HG02623 (cell line): ENCODE measurements around the gene TMC1.
A peak's percentile ranks its signal among the peaks of the same experiment; 100 is the strongest.

ENCODE experiments used
- ATAC-seq: cut with Tn5 transposase; IDR thresholded peaks from one replicate; pipeline ENCODE4 v1.9.1; 2021; ENCODE audit warnings: moderate library complexity; ENCODE audit not compliant: unreplicated experiment

The TMC1 gene

DNA sequence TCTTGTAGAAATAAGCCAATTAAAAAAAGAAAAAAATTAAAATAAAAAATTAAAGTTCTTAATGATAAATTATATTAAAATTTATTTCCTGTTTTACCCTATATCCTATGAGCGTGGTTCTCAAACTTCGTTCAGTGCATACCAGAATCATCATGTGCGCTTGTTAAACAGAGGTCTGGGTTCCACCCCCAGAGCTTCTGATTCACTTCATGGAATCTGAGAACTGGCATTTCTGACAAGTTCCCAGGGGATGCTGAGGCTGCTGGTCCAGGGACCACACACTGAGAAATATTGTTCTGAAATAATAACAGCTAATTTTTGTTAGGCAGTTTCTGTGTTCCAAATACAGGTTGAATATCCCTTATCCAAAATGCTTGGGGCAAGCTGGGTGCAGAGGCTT is 79.3 kb downstream of the TMC1 start:
- ATAC-seq, result no peak

DNA sequence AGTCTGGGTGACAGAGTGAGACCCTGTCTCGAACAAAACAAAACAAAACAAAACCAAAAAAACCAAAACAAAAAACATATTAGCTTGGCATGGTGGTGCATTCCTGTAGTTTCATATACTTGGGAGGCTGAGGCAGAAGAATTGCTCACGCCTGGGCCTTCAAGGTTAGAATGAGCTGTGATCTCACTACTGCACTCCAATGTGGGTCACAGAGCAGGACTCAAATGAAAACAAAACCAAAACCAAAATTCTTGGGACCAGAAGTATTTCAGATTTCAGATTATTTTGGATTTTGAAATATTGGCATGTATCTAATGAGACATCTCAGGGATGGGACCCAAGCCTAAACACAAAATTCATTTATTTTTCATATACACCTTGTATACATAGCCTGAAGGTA is 80.2 kb downstream of the TMC1 start:
- ATAC-seq, result no peak

DNA sequence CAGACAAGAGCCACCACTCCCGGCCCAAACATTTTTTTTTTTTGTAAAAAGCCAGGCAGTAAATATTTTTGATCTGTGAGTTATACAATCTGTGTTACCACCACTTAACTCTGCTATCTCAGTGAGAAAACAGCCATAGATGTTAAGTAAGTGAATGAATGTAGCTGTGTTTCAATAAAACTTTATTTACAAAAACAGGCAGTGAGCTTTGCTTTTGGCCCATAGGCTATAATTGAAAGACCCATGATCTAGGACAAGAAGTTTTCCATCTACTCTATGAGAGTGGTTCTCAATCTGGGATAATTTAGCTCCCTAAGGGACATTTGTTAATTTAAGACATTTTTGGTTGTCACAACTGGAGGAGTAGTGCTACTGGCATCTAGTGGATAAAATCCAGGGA is 91.0 kb downstream of the TMC1 start:
- no peak for ATAC-seq

DNA sequence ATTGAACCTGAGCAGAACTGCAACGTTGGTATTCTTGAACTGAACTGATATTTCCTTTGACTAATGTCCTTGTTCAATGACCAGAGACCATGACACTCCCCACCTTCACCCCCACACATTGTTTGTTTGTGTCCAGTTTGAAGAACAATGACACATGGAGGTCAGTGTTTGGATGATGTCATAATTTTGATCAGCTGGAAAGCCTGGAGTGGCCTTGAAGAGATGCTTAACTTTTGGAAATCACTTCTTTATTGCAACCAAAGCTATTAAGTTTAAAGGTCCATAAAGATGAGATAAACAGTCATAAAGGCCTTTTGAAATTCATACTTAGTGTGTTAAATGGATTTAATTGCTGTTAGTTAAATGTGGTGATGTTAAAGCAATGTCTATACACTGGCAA is 92.7 kb downstream of the TMC1 start:
- no peak for ATAC-seq

DNA sequence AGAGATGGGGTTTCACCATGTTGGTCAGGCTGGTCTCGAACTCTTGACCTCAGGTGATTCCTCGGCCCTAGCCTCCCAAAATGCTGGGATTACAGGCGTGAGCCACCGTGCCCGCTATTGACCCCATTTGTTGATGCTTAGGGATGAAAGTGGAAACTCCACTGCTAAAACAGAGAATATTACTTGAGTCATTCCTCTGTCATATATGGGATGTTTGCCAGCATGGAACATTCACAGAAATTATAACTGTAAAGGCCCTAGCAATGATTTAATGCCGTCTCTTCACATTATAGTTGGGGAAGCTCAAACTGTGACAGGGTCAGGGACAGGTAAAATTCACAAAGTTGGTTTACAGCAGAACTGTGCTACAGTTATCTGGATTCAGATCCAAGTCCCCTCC is 94.5 kb downstream of the TMC1 start:
- ATAC-seq, result no peak

- no peak for ATAC-seq
These were observed 97.4 kb downstream of the TMC1 start for GRCh38 chr9:72618811-72619210.

DNA sequence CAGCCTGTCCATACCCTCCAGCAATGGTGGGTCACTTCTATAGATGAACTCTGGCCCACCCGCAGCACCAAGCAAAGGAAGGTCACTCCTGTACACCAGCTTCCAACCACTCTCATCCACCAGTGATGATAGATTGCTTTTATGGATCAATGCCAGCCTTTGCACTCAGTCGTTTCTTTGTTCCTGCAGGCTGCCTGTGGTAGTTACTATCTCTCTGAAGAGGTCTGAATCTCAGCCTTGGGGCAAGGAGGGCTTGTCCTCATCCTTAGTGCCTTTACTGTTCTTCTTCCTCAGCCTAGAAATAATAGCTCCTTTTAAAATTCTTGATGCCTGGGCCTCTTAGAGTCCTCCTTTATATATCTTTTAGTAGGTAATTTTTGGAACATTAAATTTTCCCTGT is 100.8 kb downstream of the TMC1 start:
- ATAC-seq, result no peak

- no peak for ATAC-seq
These were observed 101.7 kb downstream of the TMC1 start for GRCh38 chr9:72623156-72623555.

DNA sequence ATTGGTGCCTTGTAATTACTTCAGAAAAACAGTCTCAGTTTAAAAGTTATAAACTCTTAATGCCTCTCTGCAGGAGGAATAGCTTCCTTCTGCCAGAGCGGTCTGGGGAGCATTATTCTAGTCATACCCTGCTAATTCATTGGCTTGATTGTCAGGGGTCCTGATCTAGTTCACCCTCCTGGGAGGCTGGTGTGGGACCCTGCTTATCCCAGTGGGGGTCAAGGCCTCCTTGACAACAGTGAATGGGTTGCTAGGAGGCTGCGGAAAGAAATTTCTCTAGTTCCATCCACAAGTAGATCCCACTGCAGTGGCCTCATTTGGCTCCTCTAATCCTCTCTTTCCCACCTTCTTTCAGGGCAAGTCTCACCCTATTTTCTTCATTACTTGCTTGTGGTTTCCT is 105.7 kb downstream of the TMC1 start:
- no peak for ATAC-seq

DNA sequence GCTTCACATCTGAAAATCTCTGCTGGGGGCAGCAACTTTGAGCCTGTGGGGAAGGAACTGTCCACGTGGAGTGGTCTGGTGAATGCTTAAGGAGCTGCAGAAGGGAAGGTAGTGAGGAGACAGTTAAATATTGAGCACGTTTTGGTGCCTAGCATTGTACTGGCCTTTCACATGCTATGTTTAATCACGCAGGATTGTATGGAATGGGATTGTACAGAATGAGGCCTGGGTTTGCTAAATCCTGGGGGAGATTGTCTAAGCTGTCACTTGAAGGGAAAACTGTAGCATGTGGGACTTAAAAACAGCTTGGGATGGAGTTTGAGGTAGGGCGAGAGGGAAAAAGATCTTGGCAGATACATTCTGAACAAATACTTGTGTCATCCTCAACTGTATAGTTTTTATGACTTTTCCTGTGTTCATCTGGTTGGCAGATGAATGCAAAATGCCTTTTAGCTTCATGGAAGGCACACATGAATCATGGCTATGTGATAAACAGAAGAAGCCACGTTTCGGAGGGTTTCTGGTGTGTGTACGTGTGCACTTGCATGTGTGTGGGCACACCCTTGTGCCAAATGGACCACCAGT is 106.6 kb downstream of the TMC1 start:
- no peak for ATAC-seq

GRCh38 chr9:72633966-72634365 is 112.6 kb downstream of the TMC1 start:
- ATAC-seq, result no peak

DNA sequence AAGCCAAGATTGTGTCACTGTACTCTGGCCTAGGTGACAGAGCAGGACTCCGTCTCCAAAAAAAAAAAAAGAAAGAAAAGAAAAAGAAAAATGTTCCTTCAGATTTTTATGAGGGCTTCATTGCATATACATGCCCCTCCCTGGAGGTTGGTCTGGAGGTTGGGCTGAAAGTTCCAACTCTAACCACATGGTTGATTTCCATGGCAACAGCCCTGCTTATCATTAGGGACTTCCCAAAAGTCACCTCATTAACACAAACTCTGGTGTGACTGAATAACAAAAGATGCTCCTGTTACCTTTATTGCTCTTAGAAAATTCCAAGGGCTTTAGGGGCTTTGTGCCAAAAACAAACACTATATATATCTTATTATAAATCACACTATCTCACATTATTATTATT is 113.8 kb downstream of the TMC1 start:
- ATAC-seq, result peak; percentile 95

DNA sequence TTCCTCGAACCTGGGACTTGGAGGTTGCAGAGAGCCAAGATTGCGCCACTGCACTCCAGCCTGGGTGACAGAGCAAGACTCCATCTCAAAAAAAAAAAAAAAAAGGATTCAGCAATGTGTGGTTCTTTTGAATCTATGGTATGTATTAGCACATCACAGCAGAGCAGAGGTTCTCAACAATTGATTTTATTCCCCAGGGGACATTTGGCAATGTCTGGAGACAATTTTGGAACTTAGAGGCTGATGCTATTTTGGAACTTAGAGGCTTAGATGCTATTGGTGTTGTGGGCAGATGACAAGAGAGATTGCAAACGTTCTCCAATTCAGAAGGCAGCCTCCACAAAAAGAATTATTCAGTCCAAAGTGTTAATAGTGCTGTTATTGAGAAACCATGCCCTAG is 115.2 kb downstream of the TMC1 start:
- ATAC-seq, result no peak

DNA sequence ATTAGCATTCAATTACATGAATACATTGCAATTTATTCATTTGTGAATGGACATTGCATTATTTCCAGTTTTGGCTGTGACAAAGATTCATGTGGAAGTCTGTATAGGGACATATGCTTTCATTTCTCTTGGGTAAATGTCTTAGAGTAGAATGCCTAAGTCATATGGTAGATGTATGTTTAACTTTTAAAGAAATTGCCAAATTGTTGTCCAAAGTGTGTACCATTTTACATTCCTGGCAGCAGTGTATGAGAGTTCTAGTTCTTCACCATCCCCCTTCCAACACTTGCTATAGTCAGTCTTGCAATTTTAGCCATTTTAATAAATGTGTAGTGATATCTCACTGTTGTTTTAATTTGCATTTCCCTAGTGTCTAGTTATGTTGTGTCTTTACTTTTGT is 122.2 kb downstream of the TMC1 start:
- ATAC-seq, result no peak

DNA sequence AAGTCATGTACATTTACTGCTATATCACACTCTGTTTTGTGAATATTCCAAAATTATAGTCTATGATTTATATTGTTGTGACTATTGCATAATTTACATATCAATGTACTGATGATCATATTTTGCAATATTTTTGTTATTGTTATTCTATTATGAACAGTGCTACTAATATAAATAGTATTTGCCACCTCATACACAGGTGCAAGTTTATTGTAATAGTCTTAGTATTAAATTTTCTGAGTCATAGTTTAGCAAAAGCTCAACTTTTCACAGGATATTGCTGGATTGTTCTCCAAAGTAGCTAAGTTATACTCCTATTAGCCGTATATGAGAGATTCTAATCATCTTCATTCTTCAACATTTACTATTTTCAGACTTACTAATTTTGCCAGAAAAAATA is 124.7 kb downstream of the TMC1 start:
- ATAC-seq, result no peak

GRCh38 chr9:72648324-72649126 is 127.1 kb downstream of the TMC1 start:
- no peak for ATAC-seq

DNA sequence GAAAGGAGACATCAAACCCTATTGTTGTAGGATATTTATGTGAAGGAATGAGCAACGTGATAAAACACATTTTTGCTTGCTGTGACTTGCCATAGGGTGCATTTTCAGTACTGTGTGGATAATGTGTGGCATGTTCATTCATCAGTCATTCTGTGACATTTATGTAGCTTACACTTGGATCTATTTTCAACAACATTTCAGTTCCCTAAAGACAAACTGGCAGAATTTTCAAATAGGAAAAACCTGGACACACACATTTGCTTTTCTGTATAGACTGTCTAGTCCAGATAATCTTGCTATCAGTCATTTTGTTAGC is 127.7 kb downstream of the TMC1 start:
- no peak for ATAC-seq

DNA sequence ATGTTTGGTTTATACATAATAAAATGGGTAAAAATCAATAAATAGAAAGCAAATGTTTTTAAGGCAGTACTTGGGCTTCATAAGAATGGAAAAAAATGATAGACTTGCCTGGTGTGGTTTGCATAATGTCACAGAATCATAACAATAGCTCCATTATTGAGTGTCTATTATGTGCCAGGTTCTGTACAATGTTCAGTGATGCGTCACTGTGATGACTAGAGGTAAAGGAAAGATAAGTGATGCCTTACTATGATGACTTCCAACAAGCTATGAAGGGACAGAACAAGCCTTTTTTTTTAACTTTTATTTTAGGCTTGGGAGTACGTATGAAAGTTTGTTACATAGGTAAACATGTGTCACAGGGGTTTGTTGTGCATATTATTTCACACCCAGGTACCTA is 128.8 kb downstream of the TMC1 start:
- no peak for ATAC-seq

DNA sequence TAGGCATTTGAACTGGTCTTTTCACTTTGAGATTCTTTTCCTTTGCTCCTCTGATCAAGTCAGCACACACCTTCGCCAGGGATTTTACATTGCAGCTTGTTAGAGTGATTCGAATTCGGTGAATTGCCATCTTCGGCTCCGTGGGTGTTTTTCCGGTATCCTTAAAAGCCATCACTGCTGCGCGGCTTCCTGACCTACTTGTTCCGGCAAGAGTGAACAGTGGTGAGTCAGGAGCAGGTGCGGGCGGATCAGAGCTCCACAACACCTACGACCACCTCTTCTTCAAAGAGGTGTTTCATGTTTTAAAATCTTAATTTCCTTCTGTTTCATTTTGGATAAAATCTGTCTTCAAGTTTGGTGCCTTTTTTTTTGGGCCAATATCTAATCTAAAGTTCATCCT is 134.6 kb downstream of the TMC1 start:
- no peak for ATAC-seq

- no peak for ATAC-seq
These were observed 135.6 kb downstream of the TMC1 start for GRCh38 chr9:72657023-72657422.

GRCh38 chr9:72658703-72659102 is 137.3 kb downstream of the TMC1 start:
- no peak for ATAC-seq

DNA sequence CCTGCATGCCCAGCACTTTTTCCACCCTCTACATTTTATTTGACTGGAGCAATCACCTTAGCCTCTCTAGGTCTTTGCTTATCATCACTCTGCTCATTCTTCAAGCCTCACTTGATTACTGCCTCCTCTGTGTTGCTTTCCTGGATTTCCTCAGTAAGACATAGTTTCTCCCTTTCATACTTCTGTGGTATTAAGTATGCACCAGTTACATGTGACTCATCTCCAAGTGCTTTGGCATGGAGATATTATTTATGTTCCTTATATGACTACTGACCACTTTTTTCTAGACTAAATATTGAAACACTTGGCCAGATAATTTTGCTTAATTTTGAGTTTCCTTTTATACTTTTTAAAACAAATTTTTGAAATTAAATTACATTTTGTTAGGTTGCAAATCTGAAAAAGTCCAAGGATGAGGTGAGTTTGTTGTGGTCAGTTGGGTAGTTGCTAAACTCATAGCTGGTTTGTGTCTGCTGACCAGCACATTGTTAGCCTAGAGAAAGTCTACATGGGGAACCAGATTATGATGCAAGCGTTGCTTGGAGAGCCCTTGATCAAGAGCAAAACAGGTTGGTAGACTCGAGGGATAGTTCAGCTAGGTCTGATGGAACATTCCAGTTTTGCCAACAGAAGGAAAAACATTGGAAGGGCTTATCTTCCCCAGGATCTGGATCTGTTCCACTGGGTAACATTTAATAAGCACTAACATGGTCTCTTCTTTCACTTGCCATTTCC is 140.2 kb downstream of the TMC1 start:
- no peak for ATAC-seq
